DMS53 treated with DMSO at 0.1 percent for 48 hours (cell line): ENCODE data around the gene MANBA.

ENCODE experiments used
- DNase-seq: peaks from one replicate; lab custom pipeline; 2025; ENCODE audit not compliant: unreplicated experiment; lab: John Stamatoyannopoulos, UW

Gene MANBA

DNA sequence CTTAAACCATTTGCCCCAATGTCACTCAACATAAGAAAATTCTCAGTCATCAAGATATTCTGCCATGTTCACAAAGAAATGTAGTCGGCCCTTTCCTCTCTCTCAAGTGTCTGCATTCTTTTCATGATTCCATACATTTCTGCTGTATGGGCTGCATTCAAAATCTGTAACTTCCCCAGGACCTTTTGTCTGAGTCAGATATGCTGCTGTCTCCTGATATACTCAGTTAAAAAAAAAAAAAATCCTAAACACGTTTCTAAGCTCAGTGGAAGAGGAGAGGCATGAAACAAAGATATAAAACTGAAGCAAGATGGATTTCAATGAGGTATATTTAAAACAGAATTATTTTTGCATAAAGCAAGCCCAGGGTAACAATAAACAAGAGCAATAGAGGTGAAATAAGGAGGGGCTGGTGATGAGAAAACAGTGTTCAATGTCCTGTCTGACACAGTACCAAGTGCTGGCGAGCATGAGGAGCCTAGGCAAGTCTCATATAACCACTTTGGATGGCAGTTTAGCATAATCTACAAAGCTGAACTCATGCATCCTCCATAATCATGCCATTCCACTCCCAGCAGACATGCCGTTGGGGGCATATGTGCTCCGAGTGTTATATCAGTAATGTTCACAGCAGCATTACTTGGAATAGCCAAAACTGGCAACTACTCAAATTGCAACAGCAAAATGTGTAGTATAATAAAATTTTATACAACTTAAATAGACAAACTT, 76.7 kb downstream of the MANBA start:
- DNase-seq, result no peak

DNA sequence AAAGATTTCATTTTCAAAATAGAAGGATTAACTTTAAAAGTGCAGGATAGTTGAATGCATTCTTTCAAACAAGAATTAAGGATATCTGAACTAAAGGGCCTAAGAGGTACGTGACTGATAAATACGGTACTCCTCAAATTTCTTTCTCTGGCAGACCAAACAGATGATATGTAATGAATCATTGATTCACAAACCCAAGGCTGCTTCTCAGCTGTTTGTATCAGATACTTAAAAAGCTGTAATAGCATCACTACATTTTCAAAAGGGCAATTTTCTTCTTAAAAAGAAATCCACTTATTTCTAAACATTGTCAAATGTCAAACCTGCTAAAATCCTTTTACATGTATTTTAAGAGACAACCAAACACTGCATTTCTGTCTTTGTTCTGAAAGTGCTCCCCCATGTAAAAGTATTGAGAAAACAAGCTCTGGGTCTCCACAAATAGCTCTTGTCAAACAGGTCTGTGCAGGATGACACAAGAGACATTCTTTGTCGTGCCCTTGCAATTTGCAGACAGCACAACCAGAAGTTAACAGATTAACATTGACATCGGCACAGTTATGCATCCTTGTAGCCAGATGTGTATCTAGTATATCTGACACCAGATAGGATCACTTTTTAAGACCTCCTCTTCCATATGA, 82.0 kb downstream of the MANBA start:
- DNase-seq, result peak; percentile 1

DNA sequence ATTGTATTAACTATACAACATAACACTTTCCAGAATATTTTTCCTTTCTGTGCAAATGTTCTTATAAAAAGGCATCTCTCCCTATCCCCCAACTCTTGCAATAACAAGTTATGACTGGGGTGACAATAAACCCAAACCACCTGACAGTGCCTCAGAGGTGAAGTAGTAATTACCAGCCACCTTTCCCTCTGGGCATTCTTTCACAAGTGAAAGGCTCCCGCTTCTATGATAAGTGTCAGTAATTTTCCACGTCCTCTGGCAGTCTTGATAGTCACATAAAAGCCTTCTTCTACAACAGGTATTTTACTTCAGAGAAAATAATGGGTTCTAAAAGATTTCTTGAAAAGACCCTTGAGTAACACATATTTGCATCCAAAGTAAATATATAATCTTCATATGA, 82.7 kb downstream of the MANBA start:
- DNase-seq, result no peak

DNA sequence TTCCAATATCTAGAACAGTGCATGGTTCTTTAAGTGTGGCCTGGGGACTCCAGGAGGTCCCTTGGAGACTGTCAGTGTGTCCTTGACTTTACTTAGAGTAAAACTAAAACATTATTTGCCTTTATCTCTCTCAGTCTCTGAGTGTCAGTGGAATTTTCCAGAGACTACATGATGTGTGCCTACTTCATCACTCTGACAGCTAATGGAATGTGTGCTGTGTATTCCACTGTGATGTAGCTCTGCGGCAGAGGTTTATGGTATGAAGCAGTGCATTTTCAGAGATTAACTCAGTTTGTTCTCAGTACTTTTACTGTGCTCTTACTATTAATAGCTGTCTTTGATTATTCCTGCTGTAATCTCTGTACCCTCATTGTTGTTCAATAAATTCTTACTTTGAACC, 85.6 kb downstream of the MANBA start:
- no peak for DNase-seq

DNA sequence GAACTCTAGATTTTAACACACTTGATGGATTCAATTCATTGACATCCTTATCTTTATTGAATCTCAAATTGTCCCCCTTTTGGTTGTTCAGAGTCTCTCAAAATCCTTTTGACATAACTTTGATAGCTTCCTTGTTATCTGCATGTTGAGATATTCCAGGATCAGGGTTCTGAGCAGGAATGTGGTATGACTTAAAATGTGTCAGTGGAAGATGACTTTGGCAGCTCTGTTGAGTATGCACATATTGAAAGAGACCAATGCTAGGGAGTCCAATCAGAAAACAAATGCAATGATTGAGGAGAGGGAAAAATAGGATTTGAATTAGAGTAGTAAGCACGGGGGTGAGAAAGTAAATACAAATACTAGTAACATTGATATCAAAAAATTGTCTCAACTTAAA, 93.8 kb downstream of the MANBA start:
- DNase-seq, result no peak

DNA sequence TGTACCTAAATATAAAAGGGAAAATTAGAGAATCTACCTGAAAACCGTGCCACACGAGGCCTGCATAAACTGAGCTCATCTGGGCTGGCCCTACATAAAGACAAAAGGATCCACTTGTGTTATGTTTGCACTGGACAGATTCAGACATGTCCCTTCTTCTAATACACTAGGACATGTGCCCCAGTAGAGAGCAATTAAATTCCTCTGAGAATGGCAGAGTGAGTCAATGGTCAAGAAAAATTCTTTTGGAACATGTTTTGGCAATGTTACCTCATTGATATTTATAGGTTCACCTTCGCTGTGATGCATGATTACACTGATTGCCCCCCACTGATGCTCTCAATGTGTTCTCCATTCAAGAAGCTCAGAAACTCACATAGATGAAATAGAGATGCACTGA, 95.2 kb downstream of the MANBA start:
- DNase-seq, result no peak

DNA sequence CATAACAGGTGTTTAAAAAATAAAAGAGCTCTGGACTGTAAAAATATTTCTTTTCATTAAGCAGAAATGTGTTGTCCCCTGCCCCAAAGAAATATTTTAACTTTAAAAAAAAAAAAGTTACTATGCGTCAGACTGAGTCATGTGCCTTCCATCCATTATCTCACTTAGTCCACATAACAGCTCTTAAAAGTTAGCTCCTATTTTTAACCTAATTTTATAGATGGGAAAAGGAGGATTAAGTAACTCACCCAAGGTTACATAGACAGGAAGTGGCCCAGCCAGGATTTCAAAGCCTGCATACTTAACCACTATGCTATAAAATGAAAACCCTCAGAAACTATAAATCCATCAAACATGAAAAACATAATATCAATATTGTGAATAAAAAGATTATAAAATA, 97.7 kb downstream of the MANBA start:
- DNase-seq, result no peak

DNA sequence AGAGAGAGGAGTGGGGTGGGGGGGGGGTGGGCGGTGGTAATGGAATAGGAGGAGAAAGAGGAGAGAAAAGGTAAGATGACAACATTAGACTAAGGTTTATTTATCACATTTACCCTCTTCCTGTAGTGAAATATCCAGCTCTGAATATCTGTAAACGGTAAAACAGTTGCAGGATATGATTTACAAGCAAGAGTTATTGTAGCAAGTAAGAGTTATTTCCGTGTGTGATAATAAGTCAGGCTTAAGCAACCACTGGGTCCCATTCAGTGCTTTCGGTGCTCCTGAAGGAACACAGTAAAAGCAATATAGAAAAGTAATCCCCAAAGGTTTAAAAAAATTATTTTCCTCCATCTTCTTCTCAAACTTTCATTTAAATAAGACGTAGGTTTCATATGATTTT, 103.6 kb downstream of the MANBA start:
- no peak for DNase-seq

DNA sequence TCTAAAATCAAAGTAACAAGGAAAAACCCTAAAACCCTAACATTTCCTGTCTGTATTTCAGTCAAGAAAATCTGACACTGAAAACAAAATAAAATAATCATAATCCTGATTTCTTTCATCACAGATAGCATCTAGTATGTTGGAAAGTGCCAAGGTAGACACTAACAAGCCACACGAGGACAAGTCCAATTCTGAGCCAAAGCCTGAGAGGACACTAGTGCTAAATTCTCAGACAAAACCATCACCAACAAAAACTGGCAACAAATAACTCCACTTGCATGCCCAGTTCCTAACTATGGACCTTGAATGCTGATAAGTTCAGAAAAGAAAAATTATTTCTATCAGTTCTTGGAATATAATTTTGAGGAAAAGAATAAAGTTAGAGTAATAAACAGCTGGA, 113.7 kb downstream of the MANBA start:
- DNase-seq, result no peak

DNA sequence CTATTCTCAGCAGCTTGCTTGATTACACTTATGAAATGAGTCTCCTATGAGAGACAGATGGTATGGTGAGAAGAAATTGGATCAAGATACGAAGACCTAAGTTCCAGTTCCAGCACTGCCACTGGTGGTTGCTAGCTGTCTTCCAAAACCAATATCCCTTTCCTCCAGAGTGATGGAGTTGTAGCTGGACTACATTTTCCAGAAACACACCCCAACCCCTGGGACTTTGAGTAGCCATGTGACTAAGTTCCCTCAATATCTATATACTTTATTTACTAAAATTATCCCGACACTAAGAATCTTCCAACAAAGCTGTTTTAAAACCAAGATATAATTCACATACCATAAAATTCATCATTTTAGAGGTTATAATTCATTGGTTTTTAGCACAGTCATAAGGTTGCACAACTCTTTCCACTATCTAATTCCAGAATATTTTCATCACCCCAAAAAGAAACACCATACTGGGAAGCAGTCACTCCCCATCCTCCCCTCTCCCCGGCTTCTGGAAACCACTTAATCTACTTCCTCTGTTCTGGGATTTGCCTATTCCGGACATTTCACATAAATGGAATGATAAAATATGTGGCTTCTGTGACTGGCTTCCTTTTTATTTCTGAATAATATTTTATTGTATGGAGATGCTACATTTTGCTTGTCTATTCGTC, 118.0 kb downstream of the MANBA start:
- no peak for DNase-seq

DNA sequence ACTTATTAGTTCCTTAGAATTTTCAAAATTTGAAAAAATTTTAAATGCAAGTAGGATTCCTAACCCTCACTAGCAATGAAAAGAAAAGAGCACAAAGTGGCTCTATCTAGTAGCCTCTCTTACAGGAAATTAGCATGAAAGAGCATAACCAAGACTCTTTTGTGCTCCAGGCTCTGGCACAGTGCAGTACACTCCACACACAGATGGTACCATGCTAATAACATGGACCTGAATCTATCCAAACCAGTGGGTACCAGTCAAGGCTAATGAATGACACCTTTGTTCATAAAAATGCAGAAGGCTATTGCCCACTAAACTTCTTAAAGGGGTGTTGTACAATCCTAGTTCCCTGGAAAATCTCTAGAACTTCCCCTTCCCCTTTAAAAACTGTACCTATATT, 119.0 kb downstream of the MANBA start:
- DNase-seq, result no peak

DNA sequence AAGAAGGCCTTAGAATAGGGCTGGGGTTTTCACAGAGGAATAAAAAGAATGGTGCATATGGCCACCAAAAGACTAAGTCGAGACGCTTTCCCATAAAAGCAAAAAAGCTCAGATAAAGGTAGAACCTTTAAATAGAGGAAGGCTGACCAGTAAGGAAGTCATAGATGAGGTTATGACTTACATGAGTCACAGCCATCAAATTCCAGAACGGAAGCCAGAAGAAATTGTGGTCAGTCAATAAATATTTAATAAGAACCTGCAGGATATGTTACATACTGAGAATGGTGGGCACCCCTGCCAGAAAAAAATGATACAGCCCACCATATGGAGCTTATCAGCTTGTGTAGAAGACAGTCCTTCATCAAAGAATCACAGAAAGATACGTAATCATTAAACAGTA, 120.1 kb downstream of the MANBA start:
- DNase-seq, result no peak

DNA sequence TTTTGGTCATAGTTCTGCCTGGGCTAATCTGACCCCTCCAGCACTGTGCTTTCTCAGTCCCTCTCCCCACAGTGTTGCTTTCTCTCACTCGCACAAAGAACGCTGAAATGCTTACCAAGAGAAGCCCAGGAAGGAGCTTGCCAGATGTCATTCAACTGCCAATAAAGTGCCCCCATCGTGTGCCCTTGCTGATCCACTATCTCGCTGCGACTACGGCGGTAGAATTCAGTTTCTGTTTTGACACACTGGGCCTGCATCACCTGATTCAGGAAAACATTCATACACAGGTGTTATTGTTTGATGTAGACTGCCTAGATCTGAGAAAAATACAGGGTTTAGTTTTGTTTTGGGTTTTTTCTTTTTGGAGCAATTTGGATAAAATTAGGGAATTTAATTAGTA, 121.2 kb downstream of the MANBA start:
- no peak for DNase-seq

DNA sequence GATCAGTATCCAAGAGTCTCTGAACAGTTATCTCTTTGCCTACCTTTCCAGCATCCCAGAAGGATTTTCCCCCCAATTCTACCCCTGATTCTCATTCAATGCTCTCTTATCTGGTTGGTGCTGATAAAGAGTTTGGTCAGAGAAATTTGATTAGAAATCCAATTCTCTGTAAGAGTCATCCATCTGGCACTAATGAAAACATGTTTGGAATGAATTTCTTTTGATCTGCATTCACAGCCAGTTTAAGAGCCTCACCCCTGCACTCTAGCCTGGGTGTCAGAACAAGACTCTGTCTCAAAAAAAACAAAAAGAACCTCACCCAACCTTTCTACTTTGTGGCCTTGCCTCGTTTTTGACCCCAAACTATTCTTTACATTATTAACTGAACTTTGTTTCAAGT, 122.1 kb downstream of the MANBA start:
- no peak for DNase-seq

DNA sequence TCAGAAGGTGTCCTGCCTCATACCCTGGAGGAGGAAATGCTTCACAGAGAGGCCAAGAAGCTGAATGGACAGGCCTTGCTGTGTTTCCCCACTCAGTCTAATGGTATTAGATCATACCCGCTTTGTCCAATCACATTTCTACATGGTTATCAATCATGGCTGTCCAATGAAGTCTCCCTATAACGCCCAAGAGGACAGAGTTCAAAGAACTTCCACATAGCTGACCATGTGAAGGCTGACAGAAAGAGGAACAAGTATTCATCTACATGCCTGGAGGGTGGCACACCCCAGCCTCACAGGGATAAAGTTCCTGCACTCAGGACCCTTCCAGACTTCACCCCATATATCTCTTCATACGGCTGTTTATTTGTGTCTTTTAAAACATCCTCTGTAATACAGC, 123.4 kb downstream of the MANBA start:
- no peak for DNase-seq

DNA sequence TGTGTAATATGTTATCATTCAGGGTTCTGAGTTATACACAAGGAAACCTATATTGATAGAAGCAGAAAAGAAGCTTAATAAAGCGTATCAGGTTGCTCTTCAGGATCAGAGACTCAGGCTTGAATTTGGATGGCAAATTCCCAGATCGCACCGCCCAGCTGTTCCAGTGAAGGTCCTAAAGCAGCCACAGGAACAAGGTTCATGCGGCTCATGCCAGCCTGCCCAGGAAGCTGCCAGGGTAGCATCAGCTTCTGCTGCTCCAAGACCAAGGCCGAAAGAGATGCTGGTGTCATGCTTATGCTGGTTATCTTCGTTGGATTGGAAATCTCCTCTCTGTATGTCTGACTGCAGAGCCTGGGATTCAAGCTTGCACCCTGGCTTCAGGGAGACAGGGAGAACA, 127.7 kb downstream of the MANBA start:
- no peak for DNase-seq

DNA sequence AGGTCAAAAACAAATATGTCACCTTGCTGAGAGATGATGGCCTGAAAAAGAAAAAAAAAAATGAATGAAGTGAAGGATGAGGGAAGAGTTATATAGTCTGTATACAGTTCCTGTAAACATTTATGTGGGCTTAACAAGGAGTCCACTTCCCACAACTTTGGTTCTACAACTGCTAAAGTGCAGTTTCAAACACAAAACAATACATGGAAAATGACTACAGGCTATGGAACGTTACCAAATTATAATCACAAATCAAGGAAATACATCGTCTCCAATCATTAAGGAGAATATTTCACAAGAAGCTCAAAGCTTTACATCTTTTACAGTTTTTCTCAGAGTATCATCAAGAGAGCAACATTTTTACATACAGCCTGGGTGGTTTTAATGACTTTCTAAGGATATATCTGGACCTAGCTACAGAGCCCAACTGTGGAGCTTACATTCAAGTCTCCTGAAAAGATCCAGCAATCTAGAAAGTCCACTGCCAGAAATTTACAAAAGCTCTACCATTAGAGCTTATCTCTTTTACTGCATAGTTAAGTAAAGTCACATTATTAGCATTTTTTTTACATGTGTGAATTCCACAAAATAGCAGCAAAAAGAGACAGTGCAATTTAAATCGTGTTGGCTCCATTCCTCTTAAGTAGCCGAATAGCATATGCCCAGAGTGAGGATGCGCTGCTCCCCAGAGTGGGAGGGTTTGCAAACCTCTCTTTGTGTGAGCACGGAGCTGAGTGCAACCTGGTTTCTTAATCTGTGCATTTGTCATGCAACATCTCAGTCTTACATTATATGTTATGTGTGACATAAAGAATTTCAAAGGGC, 128.3 kb downstream of the MANBA start:
- no peak for DNase-seq

DNA sequence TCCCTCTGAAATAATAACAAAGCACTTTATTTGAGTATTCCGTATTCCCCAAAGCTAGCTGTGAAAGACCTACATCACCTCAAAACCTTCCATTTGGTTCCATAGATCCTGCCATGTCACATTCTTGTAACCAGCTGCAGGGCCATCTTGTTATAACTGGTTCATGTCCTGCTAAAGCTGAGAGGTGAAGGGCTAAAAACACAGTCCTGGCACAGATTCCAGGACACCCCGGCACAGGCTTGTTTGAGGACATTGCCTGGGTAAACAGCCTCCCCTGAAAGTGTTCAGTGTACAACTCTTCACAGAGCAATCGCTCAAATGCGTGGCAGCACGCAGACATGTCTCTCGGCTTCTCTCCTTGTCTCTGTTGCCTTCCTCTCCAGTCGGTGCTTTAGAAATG, 129.2 kb downstream of the MANBA start:
- no peak for DNase-seq

DNA sequence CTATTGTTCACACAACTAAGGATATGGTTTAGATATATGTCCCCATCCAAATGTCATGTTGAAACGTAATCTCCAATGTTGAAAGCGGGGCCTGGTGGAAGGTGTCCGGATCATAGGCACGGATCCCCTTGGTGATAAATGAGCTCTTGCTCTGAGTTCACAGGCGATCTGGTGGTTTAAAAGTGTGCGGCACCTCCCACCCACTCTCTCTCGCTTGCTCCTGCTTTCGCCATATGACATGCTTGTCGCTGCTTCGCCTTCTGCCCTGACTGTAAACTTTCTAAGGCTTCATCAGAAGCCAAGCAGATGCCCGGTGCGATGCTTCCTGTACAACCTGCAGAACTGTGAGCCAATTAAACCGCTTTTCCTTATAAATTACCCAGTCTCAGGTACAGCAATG, 131.1 kb downstream of the MANBA start:
- no peak for DNase-seq

DNA sequence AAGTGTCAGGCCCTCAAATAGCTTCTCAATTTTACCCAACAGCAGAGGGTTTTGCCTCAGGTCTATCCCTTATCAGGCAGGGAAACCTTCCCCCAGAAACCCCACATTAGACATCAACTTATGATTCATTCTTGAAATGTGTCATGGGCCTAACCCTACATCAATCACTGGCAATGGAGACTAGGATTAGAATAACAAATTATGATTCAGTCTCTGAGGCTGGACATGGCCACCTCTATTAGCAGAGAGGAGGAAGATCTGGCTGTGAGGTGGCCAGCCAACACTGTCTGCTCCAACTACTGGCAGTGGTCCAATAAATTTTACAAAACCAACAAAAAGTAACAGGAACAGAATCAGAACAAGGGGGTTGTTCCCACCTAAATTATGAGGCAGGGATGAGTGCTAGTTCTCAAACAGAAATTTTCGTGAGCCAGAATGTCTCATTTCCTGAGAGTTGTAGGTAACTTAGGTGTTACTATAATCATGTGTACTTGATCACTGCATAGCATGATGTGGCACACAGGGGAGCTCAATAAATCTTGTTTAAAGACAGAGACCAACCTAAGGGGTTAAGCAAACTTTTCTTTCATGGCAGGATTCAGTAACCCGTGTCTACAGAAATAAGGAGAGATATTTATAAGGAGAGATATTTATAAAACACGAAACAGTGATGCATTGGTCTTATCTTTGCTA, 132.8 kb downstream of the MANBA start:
- DNase-seq, result no peak
